ENCODE results near the gene GPR137.

DNA sequence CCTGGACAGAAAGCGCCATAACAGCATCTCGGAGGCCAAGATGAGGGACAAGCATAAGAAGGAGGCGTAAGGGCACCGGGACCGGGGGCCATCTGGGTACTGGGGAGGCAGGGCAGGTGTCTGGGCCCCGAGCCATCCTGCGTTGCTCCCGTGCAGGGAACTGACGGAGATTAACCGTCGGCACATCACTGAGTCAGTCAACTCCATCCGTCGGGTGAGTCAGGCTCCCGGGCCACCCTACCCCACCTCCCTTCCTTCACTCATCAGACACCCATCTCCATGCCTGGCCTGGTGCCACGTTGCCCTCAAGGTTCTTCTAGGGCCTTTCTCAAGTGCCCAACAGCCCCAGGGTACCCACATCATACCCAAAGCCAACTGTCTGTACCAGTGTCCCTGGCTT is 19.3 kb upstream of the GPR137 start:
- TF ChIP-seq EZH2phosphoT487 (IDR thresholded peaks at IDR 0.05; ENCODE audit: insufficient read depth, low read depth) (no peak), EZH2 (IDR thresholded peaks at IDR 0.05; ENCODE audit: insufficient read depth, poor library complexity, severe bottlenecking) (no peak)

Data from GM23248 (cell line).